ENCODE results near the gene CA5A.
"Not testable (repeated sequence)": the region's sequence is repeated elsewhere in the genome, so short reads cannot be mapped to it uniquely, and the experiment has no call there.

Gene CA5A

DNA sequence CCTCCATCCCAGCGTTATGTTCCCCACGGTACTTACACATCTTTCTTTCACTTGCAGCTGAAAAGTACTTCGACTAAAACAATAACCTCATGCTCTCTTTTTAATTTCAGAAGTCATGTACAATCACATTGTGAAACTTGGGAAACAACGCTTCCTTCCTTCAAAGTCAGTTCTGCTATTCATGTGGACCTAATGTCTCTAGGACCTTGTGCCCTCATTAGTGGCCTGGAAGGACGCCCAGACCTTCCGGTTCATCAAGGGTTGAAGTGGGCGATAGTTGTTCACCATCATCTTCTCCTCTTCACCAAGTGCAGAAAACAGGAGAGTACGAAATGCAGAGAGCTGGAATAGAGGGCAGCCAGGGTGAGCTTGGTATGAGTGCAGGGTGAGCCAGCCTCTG, 48.4 kb downstream of the CA5A start:
- DNase-seq, result not testable (repeated sequence)

DNA sequence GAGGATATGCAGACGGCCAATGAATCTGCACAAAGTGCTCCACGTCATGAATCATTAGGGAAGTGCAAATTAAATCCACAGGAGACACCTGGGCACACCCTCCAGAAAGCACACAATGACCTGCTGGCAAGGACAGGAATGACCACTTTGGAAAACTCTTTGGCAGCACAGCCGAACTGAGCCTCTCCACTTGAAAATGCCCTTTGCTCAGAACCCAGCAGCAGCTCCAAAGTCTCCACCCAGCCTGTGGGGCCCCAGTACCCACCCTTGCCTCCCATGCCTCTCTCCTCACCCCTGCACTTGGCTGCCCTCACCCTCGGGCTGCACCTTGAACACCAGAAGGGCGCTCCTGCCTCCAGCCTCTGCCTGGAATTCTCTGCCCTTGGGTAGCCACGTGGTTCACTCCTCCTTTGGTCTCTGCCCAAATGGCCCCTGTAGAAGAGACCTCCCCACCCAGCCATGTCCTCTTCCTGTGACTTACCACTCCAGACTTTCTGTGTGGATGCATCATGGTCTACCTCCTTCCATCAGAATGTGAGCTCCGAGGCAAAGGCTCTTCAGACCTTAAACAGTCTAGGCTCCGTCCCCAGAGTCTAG, 50.9 kb downstream of the CA5A start:
- not testable (repeated sequence) for DNase-seq

DNA sequence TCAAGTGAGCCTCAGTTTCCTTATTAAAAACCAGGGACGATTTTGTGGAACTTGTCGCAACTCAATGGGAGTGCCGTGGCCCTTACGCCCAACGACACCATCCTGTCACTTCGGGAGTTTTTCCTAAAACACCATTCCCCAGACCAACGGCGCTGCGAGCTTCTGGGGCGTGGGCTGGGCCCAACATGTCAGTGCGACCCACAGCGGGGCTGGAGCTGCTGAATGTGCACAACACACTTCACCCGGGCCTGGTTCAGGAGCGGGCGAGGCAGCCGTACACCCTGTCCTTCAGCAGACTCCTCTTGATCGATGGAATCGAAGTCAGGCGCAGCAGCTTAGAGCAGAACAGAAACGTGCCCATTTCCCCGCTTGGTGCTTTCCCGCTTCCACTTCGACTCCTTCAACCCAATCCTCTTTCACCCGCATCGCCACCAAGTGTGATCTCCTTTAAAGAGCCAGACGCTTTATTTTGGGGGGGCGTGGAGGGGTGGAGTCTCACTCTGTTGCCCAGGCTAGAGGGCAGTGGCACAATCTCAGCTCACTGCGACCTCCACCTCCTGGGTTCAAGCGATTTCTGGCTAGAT, 53.8 kb downstream of the CA5A start:
- DNase-seq, result no peak

DNA sequence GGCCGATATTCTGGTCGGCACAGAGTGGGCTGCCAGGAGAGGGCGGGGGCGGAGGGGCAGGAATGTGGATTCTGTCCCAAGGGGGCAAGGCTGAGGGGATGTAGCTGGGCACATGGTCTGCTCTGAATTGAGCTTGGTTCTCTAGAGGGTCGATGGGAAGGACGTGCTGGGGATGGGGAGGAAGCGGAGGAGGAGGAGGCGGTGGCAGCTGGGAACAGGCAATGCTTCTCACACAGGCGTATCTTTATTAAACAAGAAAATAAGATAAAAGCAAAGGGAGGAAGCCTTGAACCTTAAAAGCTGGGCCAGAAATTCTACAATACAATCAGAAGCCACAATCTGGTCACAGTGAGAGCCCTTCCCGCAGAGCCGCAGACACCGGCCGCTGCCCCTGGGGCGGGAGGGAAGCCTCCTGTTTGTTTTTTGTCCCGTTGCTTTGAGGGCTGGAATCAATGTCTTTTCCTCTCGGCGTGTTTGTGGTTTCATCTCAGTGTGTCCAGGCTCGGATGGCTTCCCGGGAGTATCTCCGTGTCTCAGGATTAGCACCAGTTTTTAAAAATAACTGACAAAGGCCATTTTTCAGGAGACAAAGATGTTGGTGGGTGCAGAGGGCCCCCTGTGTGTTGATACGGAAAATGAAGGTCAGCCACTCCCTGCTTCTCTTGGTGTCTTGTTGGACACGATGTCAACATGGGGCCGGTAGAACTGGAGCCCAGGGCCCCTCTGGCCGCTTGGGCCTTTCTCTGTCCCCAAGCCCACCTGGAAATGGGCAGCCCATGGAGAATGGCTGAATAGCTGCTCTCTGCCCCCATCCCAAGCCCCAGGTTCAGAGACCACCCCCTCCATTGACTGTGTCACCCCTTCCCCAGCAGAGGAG, 54.8 kb downstream of the CA5A start:
- DNase-seq, result no peak

DNA sequence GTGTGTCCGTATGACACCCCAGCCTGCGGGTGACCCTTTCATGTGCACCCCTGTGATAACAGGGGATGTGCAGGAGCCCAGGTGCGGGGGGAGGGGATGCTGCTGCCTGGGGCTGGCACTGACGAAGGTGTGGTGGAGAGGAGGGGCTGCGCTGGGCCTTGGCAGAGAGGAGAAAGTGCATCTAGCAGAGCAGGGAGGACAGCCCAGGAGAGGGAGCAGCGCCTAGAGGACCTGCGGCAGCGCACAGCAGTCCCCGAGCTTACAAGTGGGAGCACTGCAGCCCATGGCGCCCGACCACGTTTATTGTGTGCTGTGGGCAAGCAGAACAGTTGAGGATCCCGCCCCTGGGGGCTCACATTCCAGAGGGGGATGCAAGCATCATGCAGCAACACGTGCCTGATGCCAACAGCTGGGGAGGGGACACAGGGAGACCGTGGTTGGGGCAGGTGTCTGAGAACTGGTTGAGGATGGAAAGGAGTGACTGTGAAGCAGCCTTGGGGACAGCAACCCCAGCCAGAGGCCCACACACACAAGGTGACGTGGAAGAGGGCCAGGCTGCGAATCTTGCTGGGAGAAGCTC, 56.1 kb downstream of the CA5A start:
- DNase-seq, result no peak

DNA sequence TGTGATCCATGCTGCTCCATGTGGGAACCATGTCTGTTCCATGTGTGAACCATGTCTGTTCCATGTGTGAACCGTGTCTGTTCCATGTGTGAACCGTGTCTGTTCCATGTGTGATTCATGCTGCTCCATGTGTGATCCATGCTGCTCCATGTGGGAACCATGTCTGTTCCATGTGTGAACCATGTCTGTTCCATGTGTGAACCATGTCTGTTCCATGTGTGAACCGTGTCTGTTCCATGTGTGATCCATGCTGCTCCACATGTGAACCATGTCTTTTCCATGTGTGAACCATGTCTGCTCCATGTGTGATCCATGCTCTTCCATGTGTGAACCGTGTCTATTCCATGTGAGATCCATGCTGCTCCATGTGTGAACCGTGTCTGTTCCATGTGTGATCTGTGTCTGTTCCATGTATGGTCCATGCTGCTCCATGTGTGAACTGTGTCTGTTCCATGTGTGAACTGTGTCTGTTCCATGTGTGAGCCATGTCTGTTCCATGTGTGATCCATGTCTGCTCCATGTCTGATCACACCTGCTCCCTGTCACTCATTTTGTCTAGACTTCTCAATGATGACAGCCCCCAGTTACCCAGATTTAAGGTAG, 56.8 kb downstream of the CA5A start:
- not testable (repeated sequence) for DNase-seq

- no peak for DNase-seq
Measured at GRCh38 chr16:87878704-87879103, 57.6 kb downstream of the CA5A start.

DNA sequence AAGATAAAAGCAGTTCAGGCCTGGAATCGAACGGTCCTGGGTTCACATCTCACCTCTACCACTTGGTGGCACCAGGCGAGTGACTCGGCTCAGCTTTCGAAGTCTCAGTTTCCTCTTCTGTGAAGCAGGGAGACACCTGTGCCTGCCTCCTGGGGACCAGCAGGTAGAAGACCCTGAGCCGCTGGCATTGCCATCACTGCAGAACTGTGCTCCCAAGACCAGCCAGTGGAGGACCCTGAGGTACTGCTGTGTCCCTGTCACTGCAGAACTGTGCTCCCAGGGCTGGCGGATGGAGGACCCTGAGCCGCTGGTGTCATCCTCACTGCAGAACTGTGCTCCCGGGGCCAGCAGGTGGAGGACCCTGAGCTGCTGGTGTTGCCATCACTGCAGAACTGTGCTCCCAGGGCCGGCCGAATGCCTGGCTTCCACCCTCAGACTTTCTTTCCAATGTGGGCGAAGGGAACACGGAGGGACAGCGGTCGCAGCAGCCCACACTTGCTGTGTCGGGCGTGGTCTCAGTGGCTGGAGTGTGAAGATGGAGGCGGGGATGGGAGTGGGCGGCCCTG, 58.3 kb downstream of the CA5A start:
- DNase-seq, result no peak

GRCh38 chr16:87874639-87875427, 61.5 kb downstream of the CA5A start:
- DNase-seq, result no peak

DNA sequence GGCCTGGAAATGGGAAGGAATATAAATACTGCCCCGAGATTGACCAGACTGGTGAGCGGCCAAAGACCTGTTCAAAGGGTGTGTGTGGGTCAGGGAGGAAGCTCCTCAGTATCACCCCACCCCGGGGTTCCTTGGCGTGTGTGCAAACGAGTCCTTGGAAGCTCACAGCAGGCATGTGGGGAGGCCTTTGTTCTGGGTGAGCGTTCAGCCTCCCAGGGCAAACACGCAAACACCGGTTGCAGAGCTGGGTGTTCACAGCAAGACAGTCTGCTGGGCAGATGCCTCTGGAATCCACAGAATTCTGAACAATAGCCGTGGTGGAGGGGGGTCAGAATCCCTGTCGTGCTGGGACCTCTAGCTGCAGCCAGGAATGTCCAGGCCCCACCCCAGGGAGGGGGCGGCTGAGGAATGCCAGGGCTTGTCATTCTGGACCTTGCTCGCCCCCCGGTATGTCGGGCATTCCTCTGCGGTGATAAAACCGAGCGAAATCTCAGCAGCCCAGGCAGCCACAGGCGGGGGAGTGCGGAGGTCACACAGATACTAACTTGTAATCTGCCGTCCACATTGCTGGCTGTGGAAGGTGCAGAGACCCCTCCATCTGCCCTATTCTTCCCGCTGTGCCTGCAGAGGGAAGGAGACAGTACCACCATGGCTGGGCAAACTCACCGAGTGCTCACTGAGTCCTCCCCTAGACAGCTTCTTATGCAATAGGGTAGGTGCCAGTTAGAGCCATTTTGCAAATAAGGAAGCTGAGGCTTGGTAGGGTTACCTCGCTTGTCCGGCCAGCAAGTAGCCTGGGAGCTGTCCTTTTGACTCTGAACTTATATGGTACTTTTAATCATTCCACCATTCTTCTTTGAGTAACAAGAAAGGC, 65.7 kb downstream of the CA5A start:
- not testable (repeated sequence) for DNase-seq

DNA sequence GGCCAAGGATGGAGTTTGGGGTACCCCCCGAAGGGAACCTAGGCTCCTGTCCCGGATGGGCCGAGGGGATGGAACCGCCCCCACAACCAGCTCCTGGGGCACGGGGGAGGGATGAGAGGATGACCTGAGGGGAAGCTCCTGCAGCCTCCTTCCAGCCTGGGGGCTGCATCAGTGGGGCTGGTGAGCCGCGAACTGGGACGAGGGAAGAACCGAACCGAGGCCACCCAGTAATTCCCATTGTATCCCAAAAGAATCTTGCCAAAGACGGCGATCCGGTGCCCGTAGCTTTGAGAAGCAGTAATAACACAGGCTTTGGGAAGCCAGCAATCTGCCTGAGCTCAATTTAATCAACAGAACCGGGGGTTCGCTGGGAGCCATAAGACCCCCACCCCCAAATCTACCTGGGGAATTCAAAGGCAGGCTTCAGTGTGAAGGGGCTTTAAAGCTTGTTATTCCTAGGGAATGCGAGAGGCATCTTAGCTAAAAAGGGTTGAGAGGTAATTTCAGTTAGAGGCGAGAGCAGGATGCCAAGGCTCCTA, 66.4 kb downstream of the CA5A start:
- not testable (repeated sequence) for DNase-seq

DNA sequence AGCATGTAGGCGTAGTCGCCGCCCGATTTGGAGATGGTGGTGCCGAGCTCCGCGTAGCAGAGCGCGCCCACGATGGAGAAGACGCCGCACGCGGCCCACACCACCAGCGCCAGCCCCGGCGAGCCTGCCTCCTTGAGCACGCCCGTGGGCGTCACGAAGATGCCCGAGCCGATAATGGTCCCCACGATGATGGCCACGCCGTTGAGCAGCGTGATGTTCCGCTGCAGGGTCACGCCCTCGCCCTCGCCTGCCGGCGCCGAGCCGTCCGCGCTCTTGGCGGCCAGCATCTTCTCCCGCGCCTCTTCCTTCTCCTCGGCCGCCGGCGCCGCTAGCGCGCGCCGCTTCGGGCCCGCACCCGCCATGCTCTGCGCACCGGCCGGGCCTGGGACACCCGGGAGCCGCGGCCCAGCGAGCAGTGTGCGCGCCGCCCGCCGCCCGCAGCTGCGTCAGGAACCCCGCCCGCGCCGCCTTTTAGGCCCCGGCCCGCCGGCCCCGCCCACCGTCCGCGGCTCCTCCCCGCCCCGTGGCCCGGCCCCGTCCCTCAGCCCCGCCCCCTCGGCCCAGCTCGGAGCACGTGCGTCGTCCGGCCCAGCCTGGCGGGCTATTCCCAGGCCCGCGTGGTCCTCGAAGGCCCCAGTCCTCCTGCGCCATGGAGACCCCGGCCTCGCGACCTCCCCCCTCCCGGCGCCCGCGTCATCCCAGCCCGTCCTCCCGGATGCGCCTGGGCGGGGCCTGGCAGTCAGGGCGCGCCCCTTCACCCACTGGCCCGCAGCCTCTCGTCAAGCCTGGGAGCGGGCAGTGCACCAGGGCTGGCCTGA, 67.1 kb downstream of the CA5A start, which contains the start of gene SLC7A5:
SLC7A5 (minus strand) TSS at position 447 of the 818 bp plus-strand sequence; CDS start at position 362, 85 bp downstream.
- not testable (repeated sequence) for DNase-seq

- peak; percentile 81 for DNase-seq
Measured at GRCh38 chr16:87868254-87869029, 67.9 kb downstream of the CA5A start.

GRCh38 chr16:87865902-87866555, 70.3 kb downstream of the CA5A start:
- DNase-seq, result not testable (repeated sequence)

DNA sequence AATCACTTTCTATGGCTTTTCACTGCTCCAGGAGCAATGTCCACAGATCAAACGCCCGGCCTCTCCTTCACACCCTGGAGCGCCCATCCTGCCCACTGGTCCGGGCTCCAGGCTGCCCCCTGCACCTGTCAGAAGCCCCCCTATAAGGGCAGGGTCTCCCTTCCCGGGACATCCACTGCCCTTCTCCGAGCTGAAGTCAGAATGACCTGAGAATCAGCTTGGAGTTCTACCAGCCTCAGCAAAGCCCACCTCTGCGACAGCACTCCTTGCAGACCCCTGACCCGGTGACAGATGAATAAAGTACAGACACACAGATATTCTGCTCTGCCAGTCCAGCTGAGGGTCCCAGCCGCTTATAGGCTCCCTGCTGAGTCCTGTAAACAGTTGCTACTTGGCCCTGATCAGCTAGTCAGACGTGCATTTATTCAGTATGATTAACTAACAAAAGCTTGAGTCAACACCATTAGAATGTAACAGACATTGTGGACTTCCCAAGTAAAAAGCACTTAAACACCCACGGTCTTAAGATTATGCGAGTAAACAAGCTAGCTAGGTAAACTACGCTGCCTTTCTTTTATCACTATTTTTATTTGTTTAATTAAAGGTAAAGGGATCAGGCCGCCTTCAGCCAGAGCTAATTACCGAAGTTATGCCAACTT, 71.9 kb downstream of the CA5A start:
- no peak for DNase-seq

GRCh38 chr16:87863327-87863635, 73.0 kb downstream of the CA5A start:
- not testable (repeated sequence) for DNase-seq

GRCh38 chr16:87862597-87863326, 73.6 kb downstream of the CA5A start:
- DNase-seq, result not testable (repeated sequence)

All from amniotic stem cell (primary cell).